ENCODE results near the gene ZNF536. TPM values are rescaled to one million over a fixed set of nuclear protein-coding genes. Genes with fewer than 3 reads are reported as not detected.
"Not testable (repeated sequence)": the region's sequence is repeated elsewhere in the genome, so short reads cannot be mapped to it uniquely, and the experiment has no call there.

Gene ZNF536
- total RNA-seq, 1 donor from 2014 or later: 1.4 TPM

DNA sequence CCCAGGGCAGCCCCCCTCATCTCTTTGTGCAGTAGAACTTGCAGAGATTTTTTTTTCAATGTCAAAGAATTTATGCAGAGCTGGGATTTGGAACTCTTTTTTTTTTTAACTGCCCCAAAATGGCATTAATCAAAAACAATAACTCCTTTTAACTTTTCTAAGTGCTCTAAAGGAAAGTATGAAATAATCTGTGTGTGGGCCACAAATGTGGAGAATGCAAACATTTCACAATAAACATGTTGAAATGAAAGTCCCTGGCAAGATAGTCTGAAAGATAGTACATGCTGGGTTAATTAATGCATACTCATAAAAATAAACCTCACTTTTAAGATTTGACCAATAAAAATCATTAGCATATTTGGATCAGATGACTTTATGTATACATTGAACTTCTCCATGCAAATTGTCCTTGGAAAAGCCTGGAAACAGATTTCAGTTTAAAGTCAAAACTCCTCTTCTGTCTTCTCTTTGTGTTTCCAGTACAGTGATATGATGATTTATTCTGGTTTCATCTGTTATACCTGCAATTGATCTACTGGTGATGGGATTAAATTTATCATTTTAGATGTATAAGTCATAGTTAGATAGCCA lies 30.5 kb upstream of the ZNF536 start:
- DNase-seq (ENCODE audit: low spot score): no peak

DNA sequence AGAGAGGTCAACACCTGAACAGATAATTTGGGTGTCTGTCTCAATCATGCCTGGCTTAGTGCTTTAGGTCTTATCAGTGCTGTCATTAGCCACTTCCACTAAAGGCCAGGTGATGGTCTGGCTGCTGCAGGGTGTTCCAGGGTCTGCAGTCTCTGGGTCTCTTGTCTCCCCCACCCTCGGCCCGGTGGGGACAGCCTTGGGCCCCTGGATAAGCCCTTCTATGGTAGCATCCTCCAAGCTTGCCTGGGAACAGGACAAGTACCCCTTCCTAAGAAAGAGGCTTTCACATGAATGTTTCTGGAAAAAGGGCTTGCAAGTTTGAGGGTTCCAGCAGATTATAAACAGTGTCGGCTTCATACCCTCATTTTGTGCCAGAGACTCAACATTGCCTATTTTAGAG lies 29.3 kb upstream of the ZNF536 start:
- DNase-seq (ENCODE audit: low spot score): no peak

DNA sequence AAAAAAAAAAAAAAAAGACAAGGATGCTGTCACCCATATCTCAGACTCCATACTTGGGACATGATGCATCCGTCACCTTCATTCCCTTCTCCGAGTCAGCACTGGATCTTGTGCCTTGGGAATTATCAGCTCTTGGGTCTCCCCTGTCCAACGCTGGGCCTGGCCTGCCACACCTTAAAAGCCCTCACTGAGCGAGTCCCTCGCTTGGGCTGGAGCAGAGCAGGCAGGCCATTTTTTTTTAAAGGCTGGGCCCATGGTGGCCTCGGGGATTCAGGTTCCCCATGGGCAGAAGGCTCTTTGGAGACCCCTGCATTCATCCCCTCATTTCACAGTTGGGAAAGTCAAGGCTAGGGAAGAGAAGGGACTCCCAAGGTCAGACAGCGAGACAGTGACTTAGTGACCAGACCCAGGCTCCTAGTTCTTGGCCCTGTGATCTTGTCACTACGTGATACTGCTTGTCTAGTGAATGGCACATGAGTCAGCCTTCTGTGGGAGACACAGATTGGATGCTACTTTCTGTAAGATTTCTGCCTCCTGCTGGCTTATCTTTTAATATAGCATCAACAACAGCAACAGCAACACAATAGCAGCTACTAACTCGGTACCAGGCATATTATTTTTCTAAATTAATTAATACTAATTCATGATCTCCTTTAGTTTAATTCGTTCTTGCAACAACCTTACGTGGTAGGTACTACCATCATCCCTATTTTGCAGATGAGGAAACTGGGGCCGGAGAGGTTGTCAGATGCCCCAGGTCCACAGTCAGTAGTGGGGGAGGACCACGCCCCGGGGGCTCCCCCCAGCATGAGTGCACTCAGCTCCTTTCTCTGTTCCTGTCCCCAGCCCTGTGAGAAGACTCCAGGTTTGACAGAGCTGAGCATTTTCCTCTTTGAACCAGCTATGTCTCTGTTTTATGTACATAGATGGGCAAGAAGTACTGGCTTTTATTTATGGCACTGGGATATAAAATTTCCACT lies 27.4 kb upstream of the ZNF536 start:
- DNase-seq (ENCODE audit: low spot score): no peak

DNA sequence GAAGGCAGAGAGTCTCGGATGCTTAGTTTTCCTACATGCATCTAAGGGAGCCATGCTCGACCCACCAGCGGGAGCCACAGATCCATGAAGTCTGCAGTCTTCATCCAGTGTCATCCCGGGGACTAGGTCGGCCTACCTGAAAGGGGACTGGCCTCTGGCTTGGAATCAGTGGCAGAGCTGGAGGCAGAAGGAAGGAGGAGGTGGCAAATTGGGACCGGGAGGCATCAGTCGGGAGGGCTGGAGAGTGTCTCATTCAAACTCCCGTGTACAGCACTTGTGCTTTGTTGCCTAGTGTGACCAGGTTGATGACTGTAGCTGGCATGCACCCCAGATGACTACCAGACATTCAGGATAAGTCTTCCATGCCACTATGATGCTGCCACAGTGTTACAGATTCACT lies 26.5 kb upstream of the ZNF536 start:
- no peak for DNase-seq (ENCODE audit: low spot score)

DNA sequence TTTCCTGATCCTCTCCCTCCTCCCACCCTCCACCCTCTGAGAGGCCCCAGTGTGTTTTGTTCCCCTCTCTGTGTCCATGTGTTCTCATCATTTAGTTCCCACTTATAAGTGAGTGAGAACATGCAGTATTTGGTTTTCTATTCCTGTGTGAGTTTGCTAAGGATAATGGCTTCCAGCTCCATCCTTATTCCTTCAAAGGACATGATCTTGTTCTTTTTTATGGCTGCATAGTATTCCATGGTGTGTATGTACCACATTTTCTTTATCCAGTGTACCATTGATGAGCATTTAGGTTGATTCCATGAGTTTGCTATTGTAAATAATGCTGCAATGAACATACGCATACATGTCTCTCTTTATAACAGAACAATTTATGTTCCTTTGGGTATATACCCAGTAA lies 25.7 kb upstream of the ZNF536 start:
- DNase-seq (ENCODE audit: low spot score): not testable (repeated sequence)

DNA sequence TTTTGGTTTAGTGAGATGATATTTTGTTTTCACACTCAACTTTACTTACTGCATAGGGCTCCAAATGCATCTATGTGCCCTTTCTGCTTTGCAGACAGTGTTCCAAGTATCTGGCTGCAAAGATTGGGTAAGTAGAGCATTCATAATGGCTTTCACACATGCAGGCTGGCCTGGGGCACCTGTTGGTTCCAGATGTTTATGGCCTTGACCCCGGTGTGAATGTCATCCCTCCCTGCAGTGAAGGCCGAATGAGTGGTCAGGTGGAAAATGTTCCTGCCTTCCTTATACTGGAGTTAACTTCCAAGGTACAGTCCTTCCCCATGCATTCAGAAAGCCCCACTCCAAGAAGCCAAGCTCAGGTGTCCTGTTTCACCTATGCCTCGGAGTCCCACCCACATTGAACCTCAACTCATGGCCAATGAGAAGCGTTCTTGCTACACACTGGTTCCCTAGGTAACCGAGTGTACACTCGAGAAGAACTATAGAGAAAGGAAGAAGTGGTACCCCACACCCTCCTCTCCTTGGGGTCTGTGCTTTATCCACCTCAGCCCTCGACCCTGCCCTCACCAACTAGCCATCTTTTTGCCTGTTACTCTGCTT lies 23.0 kb upstream of the ZNF536 start:
- no peak for DNase-seq (ENCODE audit: low spot score)

DNA sequence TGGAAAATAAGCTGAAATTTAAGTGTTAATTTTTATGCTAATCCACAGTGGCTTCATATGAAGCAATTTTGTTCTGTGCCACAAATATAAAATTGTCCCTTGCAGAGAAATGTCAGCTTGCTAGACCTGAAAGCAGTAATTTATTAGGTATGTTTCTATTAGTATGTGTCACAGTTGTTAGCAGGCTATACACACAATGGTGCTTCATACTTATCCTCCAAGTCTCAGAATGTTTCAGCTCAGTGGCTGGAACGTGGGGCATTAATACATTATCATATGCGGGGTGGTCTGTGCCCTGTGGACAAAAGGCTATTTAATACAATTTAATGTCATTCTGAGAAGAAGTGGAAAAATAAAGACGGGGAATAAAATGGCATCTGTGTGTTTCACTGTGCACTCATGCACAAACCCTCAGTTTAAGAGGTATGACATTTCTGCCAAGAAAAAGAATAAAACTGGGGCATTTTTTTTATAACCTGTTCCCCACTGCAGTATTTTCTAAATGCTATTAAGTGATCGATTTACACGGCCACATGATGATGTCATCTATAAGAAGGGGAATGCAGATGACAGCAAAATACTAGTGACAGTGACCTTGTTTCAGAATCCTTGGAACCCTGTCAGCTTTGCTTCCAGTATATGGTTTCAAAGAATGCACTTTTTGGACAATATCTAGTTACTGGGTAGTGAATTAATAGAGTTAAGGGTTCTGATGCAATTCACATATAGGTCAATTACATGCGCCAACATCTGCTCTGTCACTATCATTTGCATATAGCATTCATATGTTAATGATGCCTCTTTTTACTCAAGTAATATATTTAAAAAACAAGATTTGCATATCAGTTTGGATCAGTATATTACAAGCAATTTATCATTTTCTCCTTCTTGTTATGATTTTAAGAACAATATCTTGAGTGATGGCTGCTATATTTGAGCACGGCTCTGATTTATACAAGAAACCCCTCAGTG lies 21.2 kb upstream of the ZNF536 start:
- DNase-seq (ENCODE audit: low spot score): no peak

DNA sequence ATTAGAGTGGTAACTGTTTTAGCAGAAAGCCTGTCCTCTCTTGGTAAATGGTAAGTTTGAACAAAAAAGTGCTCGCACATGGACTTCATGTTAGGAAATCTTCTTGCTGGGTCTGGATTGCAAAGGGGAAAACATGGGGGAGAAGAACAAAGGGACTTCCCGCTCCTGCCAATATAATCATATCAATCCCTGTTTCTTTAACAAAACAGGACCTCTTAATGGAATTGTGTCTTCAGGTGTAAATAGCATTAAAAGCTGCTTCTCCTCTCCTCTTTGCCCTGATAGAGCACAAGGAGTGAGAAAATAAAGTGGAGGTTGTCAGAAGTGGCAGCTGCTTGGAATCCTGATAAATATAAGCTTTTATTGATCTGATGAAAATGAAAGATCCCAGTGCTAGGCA lies 20.4 kb upstream of the ZNF536 start:
- no peak for DNase-seq (ENCODE audit: low spot score)

DNA sequence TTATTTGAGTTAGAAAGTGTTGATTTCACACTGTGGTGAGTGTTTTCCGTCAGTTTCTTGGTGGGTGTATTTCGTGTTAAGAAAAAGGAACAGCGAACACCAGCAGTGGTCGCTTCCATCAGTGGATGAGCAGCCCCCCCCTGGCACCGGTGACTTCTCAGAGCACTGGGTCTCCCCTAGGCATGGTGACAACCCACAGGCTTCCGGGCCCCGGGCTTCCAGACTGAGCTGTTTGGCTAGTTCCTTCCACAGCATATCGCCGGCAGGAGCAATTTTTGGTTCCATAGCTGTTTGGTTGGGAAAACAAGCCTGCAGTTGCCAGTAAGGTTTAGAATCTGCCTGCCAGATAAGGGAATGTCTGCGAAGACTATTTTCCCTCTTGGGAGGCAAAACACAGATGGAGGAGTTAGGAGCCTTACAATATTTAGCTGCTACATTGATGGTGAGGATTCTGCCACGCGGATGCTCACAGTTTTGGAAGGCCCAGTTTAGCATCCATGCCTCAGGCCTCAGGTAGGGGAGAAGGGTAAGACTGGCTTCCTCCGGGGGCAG lies 18.7 kb upstream of the ZNF536 start:
- no peak for DNase-seq (ENCODE audit: low spot score)

DNA sequence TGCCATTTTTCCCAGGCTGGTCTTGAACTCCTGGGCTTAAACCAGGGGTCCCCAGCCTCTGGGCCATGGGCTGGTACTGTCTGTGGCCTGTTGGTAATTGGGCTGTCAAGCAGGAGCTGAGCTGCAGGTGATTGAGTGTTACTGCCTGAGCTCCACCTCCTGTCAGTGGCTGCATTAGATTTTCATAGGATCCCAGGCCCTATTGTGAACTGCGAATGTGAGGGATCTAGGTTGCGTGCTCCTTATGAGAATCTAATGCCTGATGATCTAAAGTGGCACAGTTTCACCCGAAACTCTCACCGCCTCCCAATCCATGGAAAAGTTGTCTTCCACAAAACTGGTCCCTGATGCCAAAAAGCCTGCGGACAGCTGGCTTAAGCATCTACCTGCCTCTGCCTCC lies 16.6 kb upstream of the ZNF536 start:
- DNase-seq (ENCODE audit: low spot score): no peak

DNA sequence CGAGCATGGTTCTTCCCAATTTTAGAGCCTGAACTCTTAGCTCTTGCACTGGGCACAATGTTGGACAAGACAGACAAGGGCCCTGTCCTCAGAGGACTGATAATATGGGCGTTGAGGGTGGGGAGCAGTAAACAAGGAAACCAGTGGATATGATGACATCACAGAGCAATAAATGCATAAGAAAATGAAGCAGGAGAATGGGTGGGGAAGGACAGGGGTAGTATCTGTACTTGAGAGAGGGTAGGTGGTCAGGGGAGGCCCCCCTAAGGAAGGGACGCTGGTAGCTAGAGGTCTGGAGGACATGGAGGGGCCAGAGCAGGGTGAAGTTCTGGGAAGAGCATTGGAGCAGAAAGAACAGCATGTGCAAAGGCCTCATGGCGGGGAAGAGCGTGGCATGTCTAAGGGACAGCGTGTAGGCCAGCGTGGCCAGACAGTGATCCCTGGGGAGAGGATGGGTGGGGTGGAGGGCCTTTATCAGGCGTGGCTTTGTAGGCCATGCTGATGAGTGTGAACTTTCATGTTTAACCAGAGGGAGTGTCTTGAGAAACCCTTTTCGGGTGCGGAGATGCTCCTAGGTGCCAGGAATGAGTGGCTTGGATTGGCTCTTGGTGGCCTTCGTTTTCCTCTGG lies 15.1 kb upstream of the ZNF536 start:
- DNase-seq (ENCODE audit: low spot score): no peak

DNA sequence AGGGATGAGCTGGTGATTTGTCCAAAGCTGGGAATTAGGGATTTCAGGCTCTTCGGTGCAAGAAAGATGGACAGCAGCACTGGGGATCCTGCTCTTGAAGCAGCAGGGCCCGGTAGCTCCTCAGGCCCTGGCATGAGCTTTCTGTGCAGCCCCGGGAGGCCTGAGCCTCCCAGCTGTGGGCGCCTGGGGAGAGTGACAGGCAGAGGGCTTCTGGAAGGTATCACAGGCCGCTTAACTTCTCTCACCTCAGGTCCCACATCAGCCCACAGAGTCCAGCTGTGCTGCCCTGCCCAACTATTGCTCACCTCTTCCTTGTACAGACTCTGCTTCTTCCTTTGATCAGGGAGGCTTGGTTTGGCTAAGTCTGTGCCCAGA lies 14.6 kb upstream of the ZNF536 start:
- DNase-seq (ENCODE audit: low spot score): no peak

DNA sequence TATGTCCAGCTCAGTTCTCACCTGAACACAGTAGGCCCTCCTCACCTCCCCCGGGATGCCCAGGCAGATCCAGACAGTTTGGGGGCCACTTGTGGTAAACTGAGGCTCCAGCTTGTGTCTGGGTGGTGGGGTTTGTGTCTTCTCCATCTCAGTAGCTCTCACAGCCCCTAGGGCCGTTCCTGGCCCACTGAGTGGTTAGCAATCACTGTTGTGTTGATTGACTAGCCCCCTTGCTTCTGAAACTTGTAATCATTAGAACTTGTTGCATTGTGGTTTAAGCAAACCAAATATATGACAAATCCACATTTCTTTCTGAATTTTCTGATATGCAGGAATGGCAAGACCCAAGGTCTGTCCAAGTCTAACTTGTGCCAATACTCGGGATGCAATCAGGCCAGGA lies 13.9 kb upstream of the ZNF536 start:
- no peak for DNase-seq (ENCODE audit: low spot score)

DNA sequence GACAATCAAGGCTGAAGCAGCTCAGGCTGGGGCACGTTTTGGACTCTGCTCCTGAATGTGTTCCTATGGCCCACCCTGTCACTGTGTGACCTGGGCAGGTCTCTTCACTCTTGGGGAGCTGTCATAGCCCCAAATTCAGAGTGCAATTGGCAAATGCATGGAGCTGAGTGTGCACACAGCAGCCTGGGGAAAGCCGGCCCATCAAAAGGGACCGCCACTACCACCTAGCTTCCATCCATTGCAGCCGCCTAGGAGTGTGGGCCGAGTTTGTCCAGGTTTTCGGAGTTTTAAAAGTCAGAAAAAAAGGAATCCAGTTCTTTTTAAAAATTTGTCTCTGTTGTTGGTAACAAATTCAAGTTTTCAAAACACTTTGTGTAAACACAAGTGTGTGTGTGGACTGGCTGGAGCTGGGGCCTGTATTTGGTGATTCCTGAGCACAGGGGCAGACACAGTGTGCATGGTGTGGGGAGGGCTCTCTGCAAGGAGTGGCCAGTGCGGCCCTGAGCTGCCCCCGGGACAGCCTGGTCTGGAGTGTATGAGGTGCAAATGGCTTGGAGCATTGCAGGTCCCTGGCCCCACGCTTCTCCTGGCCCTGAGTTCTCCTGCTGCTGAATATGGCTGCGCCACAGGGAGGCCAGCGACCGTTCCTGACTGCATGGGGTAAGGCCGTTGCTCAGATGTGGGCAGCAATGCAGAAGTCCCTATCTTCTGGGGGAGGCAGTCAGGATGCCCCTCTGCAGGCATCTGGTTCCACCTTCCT lies 13.2 kb upstream of the ZNF536 start:
- DNase-seq (ENCODE audit: low spot score): no peak

DNA sequence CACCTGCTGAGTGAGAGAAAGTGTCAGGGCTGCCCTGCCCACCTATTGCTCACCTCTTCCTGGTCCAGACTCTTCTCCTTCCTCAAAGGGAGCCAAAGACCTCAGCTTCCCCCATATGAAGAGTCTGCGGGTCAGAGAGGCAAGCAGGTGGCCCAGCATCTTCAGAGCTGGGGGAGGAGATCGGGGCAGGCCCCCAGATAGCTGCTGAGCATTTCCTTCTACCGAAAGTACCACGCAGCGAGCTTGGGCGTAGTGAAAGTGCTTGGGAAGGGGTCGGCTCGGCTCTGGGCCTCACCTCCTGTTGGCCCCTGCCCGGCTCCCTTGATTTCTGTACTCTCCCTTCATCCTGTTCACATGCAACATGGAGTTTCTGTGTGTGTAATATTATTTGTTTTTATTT lies 12.2 kb upstream of the ZNF536 start:
- no peak for DNase-seq (ENCODE audit: low spot score)

DNA sequence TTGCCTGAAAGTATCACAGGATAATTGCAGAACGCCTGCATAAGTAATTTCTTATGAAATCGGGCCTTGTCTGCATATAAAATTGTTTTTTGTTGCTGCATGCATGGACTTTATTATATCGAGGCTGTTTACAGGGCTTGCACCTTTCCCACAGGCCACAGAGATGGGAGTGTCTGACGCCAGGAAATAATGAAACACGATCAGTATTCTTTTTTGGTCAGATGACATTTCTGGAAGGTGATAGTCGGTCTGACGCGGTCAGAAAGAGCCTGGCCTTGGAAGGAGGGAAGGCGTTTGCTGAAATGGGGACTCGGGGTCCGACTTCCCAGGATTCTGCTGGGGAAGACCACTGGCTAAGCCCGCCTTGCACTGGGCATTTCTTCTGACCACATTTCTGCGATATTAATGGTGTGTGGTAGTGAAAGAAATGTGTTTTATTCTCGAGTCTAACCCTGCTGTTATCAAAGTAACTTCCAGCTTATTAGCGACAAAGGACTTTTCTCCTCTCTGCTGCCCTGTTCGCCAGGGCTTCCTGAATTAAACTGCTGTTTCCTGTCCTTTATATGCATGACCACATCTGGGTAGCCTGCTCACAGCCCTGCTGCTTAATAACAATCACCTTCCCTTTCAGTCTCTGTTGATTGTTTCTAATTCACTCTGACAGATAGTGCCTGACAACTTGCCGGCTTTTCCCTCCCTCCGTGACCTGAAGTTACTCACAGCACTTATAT lies 11.6 kb upstream of the ZNF536 start:
- no peak for DNase-seq (ENCODE audit: low spot score)

DNA sequence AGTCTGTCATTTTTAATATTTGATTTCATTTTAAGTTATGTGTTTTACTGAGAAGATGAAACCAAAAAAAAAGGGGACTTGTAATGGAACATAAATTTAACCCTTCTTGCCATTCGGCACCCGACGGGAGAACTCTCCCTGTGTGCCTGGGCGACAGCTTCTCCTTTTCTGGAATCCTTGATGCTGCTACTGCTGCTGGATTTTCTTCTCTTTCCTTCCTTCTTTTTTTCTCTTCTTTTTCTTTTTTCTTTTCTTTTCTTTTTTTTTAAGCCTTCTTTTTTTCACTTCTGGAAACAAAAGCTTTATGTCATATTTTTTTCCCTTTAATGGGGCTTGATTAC lies 11.1 kb upstream of the ZNF536 start:
- DNase-seq (ENCODE audit: low spot score): no peak

DNA sequence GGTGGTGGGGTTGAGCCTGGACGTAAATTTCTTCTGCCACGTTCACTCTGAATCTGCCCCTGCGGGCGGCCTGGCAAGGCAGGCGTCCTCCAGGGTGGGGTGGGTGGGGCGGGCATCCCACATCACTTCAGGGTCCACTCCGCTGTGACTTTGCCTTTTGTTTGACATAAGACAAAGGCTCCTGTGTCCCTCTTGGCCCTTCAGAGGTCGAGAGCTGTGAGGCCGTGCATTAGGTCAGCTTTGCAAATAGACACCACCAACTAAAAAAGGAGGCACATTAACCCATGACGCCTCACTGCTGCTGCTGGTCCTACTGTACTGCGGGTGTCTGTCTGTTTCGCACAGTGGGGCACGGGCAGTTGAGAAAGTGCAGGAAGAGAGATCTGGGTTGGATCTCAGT lies 10.5 kb upstream of the ZNF536 start:
- no peak for DNase-seq (ENCODE audit: low spot score)

DNA sequence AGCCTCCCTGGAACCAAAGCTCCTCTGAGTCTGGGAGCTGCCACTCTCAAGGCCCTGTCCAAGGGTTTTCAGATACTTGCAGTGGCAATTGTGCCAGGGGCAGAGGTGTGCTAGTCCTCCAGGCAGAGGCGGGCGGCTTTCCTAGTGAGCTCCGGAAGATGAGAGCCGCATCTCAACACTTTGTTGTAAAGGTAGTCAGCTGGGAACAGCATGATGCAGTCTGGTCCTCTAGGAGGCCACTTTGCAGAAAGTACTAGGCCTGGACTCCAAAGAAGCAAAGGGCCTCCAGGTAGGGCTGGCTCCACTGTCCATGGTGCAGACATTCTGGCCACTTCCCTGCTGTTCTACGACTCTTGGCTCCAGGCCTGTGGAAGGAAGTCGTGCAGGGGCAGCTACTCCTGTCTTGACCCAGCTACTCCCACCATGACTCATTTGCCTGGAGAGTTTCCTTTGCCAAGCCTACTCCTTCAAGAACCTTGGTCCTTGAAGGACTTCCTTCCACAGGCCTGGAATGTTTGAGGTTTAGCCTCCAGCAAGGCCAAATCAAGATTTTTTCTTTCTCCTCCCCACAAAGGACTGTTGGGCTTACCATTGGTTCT lies 9.9 kb upstream of the ZNF536 start:
- DNase-seq (ENCODE audit: low spot score): no peak
